ENCODE results near the gene AFF3. TPM values are rescaled to one million over a fixed set of nuclear protein-coding genes. Genes with fewer than 3 reads are reported as not detected.
"Not testable (repeated sequence)": the region's sequence is repeated elsewhere in the genome, so short reads cannot be mapped to it uniquely, and the experiment has no call there.

Gene AFF3
- total and polyA plus RNA-seq, 12 donors: 1.1 to 7.5 (median 3.9) TPM

DNA sequence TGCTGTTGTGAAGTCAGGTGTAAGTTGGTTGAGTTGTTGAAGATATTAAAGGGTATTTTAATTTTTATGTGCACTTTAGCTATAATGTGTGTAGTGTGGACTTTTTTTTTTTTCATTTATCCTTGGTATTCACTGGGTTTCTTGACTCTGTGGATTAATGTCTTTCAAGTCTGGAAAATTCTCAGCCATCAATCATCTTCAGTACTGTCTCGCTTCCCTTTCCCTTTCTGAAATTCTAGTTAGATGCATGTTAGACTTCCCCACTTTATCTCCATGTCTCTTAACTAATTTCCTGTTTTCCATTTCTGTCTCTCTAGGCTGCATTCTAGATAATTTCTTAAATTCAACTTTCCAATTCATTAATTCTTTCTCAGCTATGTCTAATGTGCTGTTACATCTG, 404.9 kb downstream of the AFF3 start:
- no peak overlapping the region for H3K4me3 ChIP-seq
- H3K27me3 ChIP-seq: no peaks in the 10 kb centered on the region
- DNase-seq: no peak
- TF ChIP-seq, protein P1, sequence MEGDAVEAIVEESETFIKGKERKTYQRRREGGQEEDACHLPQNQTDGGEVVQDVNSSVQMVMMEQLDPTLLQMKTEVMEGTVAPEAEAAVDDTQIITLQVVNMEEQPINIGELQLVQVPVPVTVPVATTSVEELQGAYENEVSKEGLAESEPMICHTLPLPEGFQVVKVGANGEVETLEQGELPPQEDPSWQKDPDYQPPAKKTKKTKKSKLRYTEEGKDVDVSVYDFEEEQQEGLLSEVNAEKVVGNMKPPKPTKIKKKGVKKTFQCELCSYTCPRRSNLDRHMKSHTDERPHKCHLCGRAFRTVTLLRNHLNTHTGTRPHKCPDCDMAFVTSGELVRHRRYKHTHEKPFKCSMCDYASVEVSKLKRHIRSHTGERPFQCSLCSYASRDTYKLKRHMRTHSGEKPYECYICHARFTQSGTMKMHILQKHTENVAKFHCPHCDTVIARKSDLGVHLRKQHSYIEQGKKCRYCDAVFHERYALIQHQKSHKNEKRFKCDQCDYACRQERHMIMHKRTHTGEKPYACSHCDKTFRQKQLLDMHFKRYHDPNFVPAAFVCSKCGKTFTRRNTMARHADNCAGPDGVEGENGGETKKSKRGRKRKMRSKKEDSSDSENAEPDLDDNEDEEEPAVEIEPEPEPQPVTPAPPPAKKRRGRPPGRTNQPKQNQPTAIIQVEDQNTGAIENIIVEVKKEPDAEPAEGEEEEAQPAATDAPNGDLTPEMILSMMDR (IDR thresholded peaks at IDR 0.05): no peak
- TF ChIP-seq POLR2A (IDR thresholded peaks at IDR 0.05): no peak
- WGBS, 4 donors: 69 to 92% (median 81%) methylated on average over 1 of the region's 1 CpG
- intact Hi-C loops (cut with DNase I): no loop called here
- no peak overlapping the region for H3K27ac ChIP-seq
- no peaks in the 10 kb centered on the region for H3K4me1 ChIP-seq (replicated peaks in 1 of 2)
- no peaks in the 10 kb centered on the region for H3K36me3 ChIP-seq (replicated peaks in 1 of 2)
- H3K9me3 ChIP-seq (replicated peaks in 1 of 3): no peaks in the 10 kb centered on the region

DNA sequence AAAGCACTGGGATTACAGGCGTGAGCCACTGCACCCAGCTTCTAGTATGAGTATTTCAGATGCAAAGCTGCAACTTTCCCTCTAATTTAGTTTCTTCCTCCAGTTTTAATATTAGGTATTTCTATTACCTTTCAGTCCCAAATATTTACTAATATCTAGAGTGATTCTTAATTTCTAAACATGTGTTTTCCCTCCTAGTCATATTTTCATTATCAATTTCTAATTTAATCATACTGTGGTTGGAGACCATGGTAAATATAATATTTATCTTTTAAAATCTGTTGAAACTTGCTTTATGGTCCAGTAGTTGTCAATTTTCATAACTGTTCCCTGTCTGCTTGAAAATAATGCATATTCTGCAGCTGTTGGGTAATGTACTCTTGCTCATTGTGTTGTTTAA, 406.6 kb downstream of the AFF3 start:
- 80 to 95% (median 81%) methylated on average over 1 of the region's 1 CpG for WGBS, 4 donors
- intact Hi-C loops (cut with DNase I): no loop called here
- no peak overlapping the region for H3K27ac ChIP-seq
- no peaks in the 10 kb centered on the region for H3K9me3 ChIP-seq (replicated peaks in 1 of 3)
- H3K36me3 ChIP-seq (replicated peaks in 1 of 2): no peaks in the 10 kb centered on the region
- no peak for TF ChIP-seq POLR2A (IDR thresholded peaks at IDR 0.05)
- TF ChIP-seq, protein P1 (IDR thresholded peaks at IDR 0.05): no peak
- H3K27me3 ChIP-seq: no peaks in the 10 kb centered on the region
- H3K4me3 ChIP-seq: no peak overlapping the region
- no peaks in the 10 kb centered on the region for H3K4me1 ChIP-seq (replicated peaks in 1 of 2)
- DNase-seq: no peak

DNA sequence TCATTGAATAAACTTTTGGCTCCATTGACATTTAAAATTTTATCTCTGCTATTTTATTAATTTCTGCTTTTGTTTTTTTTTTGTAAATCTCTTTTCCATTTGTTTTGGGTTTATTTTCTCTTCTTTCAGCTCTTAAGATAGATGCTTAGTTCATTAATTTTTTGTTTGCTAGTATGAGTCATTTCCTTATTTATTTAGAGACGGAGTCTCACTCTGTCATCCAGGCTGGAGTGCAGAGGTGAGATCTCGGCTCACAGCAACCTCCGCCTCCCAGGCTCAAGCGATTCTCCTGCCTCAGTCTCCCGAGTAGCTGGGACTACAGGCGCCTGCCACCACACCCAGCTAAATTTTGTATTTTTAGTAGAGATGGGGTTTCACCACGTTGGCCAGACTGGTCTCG, 407.1 kb downstream of the AFF3 start:
- intact Hi-C loops (cut with DNase I); H3K4me1 ChIP-seq (replicated peaks in 1 of 2); H3K27me3 ChIP-seq; H3K4me3 ChIP-seq; DNase-seq; H3K27ac ChIP-seq; H3K36me3 ChIP-seq (replicated peaks in 1 of 2); H3K9me3 ChIP-seq (replicated peaks in 1 of 3): not testable (repeated sequence)
- 53 to 62% (median 60%) methylated on average over 8 of the region's 8 CpGs for WGBS, 4 donors

DNA sequence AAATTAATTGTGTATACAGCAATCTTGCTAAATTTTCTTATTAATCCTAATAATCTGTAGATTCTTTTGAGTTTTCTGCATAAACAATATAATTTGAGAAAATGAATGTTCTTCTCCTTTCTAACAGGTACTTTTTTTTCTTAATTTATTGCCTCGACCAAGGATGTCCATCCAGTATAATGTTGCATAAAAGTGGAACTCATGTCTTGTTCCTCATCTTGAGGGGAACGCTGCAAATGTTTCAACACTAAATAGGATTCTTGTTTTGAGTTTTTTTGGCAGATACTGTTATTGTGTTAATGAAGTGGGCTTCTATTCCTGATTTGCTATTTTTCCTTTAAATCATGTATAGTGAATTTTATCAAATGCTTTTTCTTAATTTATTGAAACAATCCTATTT, 408.2 kb downstream of the AFF3 start:
- no peak for TF ChIP-seq POLR2A (IDR thresholded peaks at IDR 0.05)
- TF ChIP-seq, protein P1 (IDR thresholded peaks at IDR 0.05): no peak
- Histone ChIP-seq H3K27me3 (no peaks in the 10 kb centered on the region), H3K9me3 (replicated peaks in 1 of 3) (no peaks in the 10 kb centered on the region), H3K4me3 (no peak overlapping the region), H3K36me3 (replicated peaks in 1 of 2) (no peaks in the 10 kb centered on the region), H3K4me1 (replicated peaks in 1 of 2) (no peaks in the 10 kb centered on the region), H3K27ac (no peak overlapping the region)
- intact Hi-C loops (cut with DNase I): no loop called here
- no peak for DNase-seq
- 56 to 78% (median 70%) methylated on average over 2 of the region's 2 CpGs for WGBS, 4 donors
